Stimulated activated CD4-positive, alpha-beta T cell treated with anti-CD3 and anti-CD28 coated beads, TNF-alpha, amount 100 ng/mL, for 24 hours (primary cell): Measurements from ENCODE around the gene KCNK3.

Experiments
- DNase-seq, 3 experiments: peaks; one replicate each; pipeline ENCODE4 v3.0.0-alpha.2; 2020; ENCODE audit warnings: low read depth in 3 of 3

KCNK3 gene

GRCh38 chr2:26712486-26713465, 20.3 kb downstream of the KCNK3 start:
- DNase-seq = no peak

GRCh38 chr2:26715528-26716270, 23.2 kb downstream of the KCNK3 start:
- DNase-seq = no peak

DNA sequence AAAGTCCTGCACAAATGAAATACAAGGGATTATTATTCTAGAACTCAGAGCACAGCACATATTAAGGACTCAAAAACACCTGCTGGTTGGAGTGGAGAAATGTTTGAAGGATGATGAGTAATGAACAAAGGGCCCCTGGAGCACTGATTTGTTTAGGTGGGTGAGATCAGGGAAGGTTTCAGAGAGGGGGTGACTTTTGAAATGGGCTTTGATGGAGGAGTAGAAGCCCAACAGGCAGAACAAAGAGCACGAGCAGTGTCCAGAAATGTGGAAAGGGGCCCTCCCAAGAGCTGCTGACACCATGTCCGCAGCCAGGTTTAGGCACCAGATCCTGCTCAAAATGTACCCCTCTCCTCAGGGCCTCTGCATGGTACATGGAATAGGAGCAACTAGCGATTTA, 23.8 kb downstream of the KCNK3 start:
- no peak for DNase-seq

GRCh38 chr2:26716769-26717168, 24.2 kb downstream of the KCNK3 start:
- DNase-seq = no peak

DNA sequence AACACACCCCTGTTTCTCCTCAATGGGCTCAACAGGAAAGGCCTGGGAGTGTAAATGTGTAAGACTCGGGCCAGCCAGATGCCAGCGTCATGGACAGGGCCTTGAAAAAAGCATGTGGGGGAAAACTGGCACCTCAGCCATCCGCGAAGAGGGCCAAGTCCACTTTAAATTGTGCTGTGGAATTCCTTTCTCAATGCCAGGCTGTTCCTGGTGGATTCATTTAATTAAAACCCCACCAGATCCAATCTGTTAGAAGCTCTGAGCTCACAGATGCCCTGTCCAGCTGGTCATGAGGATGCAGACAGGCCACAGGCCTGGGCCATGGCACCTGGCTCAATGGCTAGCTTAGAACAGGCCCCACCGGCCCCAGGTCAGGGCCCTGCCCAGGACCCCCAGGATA, 24.8 kb downstream of the KCNK3 start:
- DNase-seq = no peak

DNA sequence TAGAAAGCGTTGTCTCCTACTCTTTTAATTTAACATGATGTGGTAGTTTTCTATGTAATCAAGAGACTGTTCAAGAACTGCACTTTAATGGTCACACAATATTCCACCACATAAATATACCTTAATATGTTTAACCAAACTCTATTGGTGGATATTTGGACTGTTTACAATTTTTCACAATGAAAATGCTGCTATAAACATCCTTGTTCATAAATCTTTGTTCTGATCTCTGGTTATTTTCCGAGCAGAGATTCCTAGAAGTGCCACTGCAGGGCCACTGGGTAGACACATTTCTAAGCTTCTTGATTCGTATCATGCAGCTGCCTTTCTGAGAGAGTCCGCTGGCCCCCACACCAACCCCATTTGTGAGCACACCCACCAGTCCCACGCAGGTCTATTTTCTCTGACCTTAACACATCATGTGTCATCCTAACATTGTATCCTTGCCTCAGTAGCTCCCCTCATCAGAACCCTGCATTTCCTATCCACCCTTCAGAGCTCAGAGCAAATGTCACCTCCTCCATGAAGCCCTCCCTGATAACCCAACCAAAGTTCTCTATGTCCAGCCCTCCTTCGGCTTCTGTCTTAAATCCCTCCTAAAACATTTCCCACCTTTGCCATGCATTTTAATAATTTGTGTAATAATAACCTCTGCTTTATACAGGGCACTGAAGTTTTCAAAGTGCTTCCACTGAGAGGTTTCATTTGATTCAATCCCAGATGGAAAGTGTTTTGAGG, 26.6 kb downstream of the KCNK3 start:
- no peak for DNase-seq

- no peak for DNase-seq
Measured at GRCh38 chr2:26720322-26721114, 28.0 kb downstream of the KCNK3 start.

DNA sequence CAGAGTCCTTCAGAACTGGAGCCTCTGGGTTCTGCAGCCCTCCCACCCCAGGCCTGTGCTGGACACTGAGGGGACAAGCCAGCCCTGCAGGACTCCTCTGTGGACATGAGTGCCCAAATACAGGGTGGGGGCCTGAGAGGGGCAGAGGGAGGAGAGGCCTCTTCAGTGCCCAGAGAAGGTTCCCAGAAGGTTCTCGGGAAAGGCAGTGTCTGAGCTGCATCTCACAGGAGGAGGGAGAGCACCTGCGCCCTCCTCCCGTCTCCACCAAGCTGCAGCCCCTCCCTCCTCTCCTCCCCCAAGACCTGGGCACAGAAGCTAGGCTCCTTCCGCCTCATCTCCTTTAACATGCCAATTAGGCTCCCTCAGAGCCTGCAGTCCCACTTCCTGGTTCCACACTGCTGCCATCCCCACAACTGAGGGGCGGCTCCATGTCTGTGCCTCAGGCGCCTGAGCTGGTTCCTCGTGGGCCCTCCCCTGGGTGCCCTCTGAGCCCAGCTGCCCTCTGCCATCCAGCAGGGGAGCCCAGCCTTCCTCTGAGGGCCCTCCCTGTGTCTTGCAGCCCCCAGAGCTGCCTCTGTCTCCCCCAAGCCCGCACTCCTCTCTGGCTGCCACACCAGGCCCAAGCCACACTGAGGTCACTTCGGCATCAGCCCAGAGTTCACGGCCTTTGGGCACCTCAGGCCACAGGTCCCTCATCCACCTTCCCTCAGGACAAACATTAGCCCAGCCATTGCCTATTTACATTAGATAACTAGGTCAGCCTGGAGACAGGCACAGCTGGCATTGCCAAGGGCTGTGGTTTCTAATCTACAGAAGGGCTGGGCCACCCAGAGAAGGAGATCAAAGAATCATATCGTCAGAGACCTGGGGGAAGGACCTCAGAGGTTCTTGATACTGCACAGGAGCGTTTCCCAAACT, 28.9 kb downstream of the KCNK3 start:
- no peak for DNase-seq

DNA sequence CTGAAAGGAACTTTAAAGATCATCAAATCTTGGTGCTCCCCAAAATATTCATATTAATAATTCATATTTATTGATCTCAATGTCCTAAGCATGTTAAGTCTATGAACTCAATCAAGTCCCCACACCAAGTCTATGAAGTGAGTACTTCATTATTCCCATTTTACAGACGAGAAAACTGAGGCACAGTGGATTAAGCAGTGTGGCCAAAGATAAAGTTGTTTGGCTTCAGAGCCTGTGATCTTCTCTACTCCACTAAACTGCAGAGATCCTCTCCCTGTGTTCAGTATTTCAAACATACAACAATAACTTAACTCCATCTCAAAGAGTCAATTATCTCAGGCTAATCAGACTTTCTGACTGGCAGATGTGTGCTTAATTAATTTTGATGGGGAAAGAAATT, 29.8 kb downstream of the KCNK3 start:
- no peak for DNase-seq

- no peak for DNase-seq
Measured at GRCh38 chr2:26722911-26723310, 30.4 kb downstream of the KCNK3 start.

- DNase-seq = no peak
Measured at GRCh38 chr2:26723475-26723874, 31.0 kb downstream of the KCNK3 start.

DNA sequence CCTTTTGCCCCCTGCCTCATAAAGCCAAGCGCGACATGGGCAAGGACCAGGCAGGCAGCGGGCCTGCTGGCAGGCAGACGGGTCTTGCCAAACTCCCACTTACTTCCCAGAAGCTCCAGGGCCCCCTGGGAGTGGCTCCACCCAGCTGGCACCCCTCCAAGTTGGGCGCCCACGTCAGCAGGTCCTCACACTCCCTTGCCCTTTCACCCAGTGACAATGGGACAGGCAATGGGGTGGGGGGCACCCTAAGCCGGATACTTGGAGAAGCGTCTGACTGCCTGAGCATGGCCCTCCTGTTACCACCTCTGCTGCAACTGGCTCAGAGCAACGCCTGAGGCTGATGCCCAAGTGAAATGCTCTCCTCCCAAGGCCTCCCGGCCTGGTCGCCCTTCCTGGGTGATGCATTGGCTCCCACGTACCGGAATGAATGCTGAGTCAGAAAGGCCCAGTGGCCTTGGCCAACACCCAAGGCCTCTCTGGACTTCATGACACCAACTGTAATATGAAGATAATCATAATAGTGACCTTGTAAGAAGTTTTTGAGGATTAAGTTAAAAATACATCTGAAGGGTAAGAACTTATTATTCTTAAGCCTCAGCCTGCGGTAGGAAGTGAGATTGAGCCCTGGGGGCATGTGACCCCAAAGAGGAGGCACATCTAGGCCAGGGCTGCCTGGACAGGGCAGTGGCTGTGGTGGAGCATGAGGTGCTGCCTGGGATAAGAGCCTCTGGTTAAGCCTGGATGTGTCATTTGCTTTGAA, 31.6 kb downstream of the KCNK3 start:
- no peak for DNase-seq

DNA sequence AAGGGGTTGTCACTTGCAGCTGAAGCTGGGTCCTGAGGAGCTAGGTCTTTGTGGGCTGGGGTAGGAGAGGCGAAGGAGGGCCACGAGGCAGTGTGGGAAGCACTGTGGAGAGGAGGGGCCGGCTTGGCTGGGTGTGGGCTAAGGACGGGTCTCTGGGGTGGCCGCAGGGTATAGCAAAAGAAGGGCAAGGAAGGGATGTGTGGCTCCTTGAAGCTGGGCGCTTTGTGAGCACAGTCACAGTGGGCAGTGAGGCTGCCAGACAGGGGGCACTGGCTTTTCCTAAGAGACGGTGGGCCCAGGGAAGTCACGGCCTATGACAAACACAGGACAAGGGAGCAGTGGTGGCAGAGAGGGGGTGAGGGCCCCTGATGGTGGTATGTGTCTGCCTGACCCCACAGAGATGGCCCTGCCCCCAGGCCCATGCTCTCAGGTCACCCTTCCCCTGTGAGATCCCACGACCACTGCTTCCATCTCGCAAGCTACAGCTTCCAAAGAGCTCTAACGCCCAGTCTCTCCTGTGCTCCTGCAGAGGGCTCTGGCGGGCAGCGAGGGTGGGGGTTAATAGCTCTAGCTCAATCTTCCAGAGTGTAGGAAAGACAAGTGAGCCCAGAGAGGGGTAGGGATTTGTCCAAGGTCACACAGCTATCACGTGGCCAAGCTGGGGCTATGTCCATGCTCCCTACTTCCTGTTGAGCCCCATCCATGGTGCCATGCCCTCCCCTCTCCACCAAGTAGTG, 32.4 kb downstream of the KCNK3 start:
- no peak for DNase-seq

DNA sequence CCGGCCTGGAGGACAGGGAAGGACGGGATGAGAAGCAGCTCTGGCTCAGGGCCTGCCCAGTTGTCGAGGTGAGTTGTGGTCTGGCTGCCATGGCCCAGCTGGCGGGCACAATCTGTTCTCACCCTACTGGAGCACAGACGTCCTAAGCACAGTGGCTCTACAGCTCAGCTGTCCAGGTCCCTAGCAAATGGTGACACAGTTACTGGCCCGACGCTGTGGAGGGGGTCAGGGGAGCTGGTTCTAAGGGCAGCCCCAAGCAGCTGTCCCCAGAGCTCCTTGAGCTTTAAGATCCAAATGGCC, 32.9 kb downstream of the KCNK3 start:
- DNase-seq = no peak

GRCh38 chr2:26726228-26726627, 33.7 kb downstream of the KCNK3 start:
- DNase-seq = no peak

DNA sequence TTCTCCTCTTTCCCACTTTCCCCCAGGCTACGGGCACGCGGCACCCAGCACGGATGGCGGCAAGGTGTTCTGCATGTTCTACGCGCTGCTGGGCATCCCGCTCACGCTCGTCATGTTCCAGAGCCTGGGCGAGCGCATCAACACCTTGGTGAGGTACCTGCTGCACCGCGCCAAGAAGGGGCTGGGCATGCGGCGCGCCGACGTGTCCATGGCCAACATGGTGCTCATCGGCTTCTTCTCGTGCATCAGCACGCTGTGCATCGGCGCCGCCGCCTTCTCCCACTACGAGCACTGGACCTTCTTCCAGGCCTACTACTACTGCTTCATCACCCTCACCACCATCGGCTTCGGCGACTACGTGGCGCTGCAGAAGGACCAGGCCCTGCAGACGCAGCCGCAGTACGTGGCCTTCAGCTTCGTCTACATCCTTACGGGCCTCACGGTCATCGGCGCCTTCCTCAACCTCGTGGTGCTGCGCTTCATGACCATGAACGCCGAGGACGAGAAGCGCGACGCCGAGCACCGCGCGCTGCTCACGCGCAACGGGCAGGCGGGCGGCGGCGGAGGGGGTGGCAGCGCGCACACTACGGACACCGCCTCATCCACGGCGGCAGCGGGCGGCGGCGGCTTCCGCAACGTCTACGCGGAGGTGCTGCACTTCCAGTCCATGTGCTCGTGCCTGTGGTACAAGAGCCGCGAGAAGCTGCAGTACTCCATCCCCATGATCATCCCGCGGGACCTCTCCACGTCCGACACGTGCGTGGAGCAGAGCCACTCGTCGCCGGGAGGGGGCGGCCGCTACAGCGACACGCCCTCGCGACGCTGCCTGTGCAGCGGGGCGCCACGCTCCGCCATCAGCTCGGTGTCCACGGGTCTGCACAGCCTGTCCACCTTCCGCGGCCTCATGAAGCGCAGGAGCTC, 35.4 kb downstream of the KCNK3 start:
- peak in 1 of 3 experiments; percentile 15 for DNase-seq

GRCh38 chr2:26729311-26729710, 36.8 kb downstream of the KCNK3 start:
- DNase-seq = no peak
